OCI-M1 (cell line): Measurements from ENCODE around the gene NAP1L5.

ENCODE experiments used
- DNase-seq: peaks from one replicate; lab custom pipeline; 2025; lab: John Stamatoyannopoulos, UW

NAP1L5 gene

GRCh38 chr4:88722276-88722780 lies 24.7 kb upstream of the NAP1L5 start:
- DNase-seq: no peak

DNA sequence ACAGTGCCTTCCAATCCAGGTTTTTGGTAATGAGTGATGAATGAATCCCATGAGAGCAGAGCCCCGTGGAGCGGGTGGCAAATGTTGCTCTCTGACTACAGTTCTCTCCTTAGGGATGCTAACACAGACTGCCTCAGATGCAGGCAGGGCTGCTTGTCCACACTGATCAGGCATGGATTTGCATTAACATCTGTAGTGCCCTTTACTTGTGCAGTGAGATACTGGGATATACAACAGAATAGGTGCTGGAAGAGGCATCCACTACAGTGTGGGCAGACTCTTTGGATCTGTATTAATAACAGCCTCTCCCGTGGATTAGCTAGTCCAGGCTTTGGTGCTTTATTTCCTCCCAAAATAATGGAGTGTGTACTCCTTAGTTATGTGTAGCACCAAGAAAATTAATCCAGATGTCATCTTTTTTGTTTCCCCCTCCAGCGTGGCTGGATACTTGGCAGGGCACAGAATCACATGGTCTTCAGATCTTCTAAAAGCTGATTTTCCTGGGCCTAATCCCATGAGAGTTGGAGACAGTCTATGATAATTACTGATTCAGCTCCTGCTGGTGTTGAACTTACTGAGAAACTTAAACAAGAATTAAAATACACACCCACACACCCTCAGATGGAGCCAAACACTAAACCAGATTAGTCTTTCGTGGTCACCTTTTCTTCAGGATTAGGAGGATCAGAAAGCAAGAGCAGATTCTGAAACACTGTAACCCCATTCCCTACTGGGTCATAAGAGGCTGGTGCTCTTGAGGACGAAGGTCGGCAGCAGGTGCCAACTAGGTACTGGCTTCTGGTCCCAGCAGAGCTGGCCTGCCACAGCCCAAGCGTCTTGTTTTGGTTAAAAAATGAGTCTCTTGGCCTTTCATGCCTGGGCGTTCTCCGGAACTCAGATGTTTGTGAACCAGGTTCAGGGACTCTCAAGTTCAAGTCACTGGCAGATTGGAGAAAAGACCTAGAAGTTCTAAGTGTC lies 23.1 kb upstream of the NAP1L5 start:
- no peak for DNase-seq

DNA sequence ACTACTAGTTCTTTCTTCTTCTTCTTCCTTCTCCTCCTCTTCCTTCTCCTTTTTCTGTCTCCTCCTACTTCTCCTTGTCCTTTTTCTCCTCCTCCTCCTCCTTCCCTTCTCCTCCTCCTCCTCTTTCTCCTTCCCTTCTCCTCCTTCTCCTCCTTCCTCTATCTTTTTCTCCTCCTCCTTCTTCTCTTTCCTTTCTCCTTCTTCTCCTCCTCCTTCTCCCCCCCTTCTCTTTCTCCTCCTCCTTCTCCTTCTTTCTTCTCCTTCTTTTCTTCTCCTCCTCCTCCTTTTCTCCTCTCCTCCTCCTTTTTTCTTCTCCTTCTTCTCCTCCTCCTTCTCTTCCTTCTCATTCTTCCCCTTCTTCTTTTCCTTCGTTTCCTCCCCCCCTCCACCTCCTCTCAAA lies 21.8 kb upstream of the NAP1L5 start:
- DNase-seq: no peak

DNA sequence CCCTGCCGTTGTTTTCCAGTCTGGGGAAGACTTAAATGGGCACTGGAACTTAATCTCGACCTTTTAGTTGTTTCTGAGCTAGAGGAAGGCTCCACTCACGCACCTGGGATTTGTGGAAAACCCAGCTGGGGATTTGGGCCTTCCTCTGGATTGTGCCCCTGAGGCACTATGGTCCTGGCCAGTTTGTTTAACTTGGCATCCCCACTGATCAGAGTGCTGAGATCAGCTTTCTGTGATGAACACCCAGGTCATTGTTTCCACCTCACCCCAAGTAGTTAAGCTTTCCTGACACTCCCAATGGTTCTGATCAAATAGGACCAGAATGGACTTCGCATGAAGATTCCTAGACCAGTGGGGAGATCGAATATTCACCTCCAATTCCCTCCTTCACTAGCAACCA lies 20.5 kb upstream of the NAP1L5 start:
- DNase-seq: no peak

DNA sequence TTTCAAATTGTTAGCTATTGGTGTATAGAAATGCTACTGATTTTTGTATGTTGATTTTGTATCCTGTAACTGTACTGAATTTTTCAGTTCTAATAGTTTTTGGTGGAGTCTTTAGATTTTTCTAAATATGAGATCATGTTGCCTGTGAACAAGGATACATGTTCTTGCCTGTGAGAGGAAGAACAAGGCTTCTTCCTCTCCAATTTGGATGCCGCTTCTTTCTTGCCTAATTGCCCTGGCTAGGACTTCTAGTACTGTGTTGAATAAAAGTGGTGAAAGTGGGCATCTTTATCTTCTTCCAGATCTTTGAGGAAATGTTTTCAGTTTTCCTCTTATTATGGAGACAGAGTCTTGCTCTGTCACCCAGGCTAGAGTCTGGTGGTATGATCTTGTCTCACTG lies 16.2 kb upstream of the NAP1L5 start:
- no peak for DNase-seq

GRCh38 chr4:88709989-88710388 lies 12.4 kb upstream of the NAP1L5 start:
- no peak for DNase-seq

- DNase-seq: peak; percentile 4
Observed at GRCh38 chr4:88706574-88706973, 8.9 kb upstream of the NAP1L5 start.

DNA sequence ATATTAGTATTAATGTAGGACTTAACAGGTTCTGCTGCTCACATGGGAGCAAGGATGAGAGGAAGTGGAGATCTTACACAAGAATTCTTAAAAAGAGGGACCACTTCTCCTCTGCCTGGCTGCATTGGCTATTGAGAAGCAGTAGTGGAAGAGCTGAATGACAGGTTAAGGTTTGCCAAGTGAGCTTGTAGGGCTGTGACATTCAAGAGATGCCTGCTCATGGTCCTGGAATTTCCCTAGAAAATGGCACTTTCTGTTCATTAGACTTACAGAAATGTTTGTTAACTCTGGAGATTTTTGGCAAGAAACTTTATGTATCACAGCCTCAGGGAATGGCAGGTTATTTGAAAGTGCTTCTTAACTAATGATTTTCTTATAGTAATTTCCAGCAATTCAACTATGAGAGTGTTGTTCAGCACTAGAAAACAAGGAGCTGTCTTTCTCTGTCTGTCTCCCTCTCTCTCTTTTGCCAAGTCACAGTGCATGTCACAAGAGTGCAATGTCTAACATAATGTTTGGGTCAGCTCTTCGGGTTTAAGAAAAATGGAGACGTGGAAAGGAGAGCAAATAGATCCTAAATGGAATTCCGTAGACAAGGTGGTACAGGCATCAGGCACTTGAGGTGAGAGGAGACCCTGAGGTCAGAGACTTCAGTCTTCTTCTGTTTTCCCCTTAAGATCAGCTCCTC lies 8.3 kb upstream of the NAP1L5 start:
- DNase-seq: no peak

- DNase-seq: no peak
Observed at GRCh38 chr4:88705223-88705622, 7.6 kb upstream of the NAP1L5 start.

GRCh38 chr4:88702782-88703181 lies 5.2 kb upstream of the NAP1L5 start:
- DNase-seq: peak; percentile 47

DNA sequence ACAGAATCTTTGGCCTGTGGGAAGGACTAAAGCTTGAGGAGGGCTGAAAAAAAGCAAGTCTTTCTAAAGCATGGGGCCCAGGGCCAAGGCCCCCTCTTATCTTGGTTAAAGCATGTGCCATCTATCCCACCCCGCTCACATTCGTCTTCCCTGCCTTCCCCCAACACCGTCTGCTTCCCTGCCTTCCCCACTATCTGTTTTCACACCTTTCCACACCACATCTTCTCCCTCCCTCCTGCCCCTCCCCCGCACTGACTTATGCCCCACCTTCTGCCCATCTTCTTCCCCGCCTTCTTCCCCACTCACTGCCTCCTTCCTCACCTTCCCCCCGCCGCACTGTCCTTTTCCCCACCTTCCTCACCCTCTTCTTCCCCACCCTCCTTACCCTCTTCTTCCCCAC lies 890 bp upstream of the NAP1L5 start:
- DNase-seq: no peak

- DNase-seq: no peak
Observed at GRCh38 chr4:88697141-88697540, 488 bp downstream of the NAP1L5 start.

- no peak for DNase-seq
Observed at GRCh38 chr4:88696630-88697029, 999 bp downstream of the NAP1L5 start.

DNA sequence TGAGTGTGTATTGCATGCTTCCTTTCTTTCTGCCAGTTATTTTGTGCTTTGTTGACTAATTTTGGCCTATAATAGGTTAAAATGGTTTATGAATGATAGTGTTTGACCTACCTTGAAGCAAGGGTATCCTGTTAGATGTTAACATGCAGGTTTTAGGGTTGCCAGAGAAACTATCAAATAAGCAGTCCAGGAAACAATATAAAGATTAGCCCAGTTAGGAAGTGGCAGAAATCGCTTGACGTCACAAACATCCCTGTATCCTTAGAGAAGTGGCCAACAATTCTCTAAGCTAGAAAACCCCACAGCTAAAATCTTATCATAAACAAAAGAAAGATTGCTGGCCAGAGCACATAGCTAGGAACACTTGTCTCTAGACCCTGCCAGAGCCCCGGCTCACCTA lies 3.8 kb downstream of the NAP1L5 start:
- no peak for DNase-seq

- DNase-seq: peak; percentile 50
Observed at GRCh38 chr4:88690355-88690754, 7.3 kb downstream of the NAP1L5 start.

DNA sequence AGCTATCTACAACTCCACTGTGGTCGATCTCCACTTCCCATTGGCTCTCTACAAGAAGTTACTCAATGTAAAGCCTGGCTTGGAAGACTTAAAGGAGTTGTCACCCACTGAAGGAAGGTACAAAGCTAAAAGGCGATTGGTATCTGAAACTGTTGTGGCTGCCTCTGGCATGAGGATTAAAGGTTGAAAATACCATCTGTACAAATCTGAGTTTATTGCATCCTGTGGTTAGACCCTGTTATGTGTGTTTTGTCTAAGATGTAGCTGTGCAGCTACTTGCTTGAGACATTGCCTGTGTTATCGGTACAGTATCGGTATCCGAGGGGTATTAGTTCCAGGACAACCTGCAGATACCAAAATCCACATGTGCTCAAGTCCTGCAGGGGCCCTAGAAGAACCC lies 16.4 kb downstream of the NAP1L5 start:
- DNase-seq: no peak

DNA sequence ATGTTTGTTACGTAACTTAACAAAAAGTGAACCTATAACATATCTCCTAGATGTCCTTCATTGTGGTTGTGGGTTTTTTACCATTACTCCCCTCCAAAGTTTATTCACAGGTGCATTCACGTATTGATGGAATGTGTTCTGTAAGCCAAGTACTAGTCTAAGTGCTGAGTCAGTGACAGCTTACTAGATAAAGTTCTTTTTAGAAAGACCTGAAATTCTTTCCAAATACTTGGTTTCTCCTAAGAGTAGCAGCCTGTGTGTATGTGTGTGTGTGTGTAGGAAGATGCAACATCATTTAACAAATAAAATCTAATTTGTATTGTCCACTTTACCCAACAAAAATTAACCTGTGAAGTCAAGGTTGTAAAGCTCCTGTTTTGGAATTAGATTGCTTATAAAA lies 22.1 kb downstream of the NAP1L5 start:
- no peak for DNase-seq

DNA sequence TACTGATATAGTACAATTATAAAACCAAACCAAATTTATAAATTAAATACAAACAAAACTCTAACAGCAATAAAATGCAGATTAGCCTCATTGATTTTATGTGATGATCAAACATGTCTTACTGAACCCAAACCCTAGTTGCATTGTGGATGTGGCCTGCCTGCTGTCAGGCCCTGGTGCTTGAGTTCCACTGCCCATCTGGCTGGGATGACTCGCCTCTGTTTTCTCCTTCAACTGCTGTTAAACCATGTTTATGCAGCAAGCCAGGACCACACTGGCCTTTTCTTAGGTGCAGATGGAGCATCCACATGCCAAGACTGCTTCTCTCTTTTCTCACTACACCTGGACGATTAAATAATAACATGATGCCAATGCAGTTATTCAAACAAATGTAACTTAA lies 22.6 kb downstream of the NAP1L5 start:
- DNase-seq: no peak

DNA sequence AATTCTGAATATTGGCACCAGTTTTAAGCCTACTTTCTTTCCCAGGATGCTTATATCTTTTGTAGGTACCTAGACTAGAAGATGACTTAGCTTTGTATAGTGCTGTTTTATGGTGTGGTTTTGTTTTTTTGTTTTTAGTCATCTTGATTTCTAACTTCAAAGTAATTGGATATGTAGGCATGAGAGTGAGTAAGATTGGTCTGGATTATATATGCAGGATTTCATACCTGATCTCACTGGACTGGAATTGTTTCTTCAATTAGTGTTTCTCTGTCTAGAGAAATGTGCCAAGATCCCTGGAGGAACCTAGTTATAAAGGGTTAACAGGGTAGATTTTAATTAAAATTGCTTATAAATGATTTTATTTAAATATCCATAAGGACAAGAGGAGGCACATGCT lies 23.1 kb downstream of the NAP1L5 start:
- no peak for DNase-seq

- DNase-seq: no peak
Observed at GRCh38 chr4:88673886-88674285, 23.7 kb downstream of the NAP1L5 start.

- peak; percentile 73 for DNase-seq
Observed at GRCh38 chr4:88672987-88673386, 24.6 kb downstream of the NAP1L5 start.

DNA sequence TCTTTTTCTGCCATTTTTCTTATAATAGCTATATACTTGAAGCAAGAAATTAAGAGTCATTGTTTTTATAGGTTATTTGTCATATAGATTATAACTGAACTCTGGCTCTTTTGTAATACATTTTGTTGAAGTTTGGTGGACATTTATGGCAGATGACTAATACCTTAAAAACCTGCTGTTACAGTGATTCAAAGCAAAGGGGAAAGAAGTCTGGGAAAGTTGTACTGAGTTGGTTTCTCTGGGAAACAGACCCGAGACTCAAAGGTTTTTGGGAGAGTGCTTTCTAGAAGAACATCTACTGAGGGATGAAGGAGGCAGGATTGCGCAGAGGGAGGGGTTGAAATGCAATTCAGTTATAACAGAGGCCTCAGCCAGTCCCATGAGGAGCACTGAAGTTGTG lies 35.9 kb downstream of the NAP1L5 start:
- no peak for DNase-seq
